ENCODE data around the gene WIZ.

DNA sequence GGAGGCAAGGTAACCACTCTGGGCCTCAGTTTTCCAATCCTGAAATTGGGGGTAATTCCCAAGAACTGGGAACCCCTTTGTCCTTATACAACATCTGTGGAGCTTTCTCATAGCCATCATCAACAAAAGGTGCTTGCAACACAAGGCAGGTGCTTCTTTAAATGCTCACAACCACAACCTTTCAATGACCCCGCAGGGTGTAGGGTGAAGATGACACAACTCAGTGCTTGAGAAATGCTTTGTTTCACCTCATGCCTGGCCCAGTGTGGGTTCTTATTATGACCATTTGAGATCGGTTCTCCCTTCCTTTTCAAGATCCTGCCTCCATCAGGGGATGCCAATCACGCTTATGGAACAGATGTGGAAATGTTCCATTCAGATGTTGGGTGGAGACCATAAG, 8.4 kb downstream of the WIZ start:
- TF ChIP-seq CTCF (IDR thresholded peaks at IDR 0.05) (no peak), EZH2 (IDR thresholded peaks at IDR 0.05; ENCODE audit: borderline replicate concordance, insufficient read depth, low read depth, low read length, poor library complexity, severe bottlenecking) (no peak)

Data from B cell (primary cell).